Medulla oblongata (tissue), 1 donor: ENCODE measurements around the gene TCF23.
A peak's percentile ranks its signal among the peaks of the same experiment; 100 is the strongest.
"Not testable (repeated sequence)": the region's sequence is repeated elsewhere in the genome, so short reads cannot be mapped to it uniquely, and the experiment has no call there.

ENCODE experiments used
- DNase-seq: peaks from one replicate; pipeline ENCODE4 v3.0.0-alpha.2; 2015; ENCODE audit errors: extremely low spot score

The TCF23 gene

DNA sequence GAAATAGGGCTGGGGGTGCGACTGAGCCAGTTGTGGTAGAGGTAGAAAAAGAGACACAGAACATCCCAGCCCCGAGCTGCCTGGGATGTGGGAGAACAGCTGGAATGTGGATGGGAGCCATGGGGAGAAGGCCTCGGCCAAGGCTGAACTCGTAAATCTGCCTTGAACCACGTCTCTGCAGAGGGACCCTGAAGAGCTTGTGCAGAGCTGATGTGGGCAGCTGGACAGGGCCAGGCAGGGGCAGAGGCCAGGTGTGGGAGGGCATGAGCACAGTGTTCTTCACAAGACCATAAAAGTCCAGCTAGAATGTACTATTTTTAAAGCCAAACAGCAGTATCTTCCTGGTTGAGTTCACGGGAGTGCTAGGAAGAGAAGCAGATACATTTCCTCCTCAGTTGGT, 5.7 kb downstream of the TCF23 start:
- DNase-seq: no peak

DNA sequence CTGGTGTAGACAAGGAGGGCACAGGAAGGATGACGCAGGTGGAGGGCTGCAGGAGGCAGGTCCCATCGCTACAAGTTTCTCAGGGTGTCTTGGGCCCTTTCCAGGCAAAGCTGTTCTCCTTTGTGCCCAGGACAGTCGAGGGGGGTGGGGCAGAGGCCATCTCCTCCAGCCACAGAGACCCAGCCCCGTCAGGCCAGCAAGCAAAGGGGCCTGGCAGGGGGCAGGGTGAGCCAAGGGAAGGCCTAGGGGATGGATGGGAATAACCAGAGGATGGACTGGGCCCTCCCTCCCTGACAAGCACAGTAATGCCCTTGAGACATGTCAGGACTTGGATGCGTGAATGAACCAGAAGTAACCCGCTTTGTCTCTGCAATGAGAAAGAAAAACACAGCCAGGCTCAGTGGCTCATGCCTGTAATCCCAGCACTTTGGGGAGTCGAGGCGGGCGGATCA, 6.3 kb downstream of the TCF23 start:
- no peak for DNase-seq

- no peak for DNase-seq
Observed at GRCh38 chr2:27158468-27158867, 9.7 kb downstream of the TCF23 start.

DNA sequence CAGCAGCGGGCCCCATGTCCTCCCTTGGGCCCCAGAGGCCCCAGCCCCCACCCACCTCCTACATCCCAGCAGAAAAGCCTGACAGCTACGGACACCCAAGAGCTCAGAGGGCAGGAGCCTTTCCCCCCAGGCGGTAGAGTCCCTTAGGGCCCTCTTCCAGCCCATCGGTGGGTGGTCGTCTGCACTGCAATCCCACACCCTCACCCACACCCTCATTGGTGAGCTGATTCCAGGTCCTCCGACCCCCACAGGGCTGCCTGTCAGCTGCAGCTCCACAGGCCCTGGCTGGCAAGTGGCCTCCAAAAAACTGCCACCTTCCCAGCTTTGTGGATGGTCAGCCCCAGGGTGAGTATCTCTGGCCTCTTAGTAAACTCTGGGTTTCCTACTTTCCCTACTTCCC, 10.5 kb downstream of the TCF23 start:
- no peak for DNase-seq

DNA sequence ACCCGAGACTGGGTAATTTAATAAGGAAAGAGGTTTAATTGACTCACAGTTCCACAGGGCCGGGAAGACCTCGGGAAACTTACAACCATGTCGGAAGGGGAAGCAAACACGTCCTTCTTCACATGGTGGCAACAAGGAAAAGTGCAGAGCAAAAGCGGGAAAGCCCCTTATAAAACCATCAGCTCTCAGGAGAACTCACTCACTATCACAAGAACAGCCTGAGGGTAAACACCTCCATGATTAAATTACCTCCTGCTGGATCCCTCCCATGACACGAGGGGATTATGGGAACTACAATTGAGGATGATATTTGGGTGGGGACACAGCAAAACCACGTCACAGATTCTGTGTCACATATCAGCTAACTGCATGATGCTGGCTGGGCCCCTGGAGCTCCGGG, 11.4 kb downstream of the TCF23 start:
- no peak for DNase-seq

DNA sequence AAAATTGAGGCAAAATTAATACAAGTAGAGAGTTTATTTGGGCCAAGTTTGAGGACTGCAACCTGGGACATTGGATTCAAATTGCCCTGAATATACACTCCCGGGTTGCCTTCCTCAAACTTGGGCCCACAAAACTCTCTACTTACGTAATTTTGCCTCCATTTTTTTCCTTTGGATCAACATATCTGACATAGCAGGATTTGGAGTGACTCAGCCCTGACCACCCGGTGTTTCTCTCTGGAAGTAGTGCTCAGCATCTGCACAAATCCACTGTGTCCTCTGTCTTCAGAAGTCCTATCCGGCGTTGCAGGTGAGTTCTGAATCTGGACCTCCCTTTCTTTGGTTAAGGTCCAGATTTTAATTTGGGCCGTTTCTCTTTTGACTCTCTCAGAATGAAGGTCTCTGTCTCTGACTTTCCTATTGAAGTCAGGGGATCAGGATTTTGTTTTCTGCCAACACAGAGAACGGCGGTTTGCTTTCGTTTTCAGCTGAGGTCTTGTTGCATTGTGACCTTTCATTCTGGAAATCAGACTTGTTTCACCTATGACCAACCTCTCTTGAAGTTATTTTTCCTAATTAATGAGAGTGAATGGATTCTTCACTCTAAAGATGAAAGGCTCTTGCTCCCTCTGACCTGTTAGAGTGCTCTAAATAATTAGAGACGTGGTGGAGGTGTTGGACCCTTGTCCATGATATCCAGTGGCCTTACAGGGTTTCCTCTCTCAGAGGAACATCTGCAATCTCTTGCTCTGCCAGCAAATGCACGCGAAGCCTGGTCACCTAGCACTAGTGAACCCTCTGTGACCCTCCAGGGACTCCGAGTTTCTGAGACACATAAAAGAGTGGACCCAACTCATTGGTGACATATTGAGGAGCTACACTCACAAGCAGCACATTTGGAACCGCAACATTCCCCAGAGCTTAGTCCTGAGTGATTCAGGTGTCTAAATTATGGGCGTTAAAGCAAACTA, 13.6 kb downstream of the TCF23 start:
- DNase-seq: no peak

GRCh38 chr2:27164960-27165763, 16.4 kb downstream of the TCF23 start:
- no peak for DNase-seq

DNA sequence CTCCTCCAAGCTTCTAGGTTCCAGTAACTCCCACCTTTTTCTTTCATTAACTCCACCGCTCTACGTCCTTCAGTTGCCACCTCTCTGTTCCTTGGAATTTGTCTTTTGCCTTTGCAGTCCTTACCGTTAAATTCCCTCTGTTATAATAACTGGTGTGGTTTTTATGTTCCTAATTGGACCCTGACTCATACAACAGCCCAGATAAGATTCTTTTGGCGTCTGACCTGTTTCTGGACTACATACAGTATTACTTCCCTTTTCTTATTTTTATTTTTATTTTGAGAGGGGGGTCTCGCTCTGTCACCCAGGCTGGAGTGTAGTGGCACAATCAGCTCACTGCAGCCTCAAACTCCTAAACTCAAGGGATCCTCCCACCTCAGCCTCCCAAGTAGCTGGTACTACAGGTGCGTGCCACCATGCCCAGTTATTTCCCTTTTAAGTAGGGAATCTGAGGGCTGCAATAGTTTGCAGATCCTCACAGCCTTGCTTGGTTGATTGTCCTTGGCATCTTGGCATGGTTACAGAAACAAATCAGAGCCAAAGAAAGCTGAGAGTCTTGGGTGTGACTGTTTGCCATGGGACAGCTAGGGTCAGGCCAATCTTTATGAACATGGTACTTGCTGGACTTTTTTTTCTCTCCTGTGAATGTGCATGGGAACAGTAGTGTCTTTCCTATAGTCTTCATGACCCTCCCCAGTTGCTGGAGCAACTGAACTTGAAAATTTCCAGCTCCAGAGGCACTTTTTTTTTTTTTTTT, 22.0 kb downstream of the TCF23 start:
- no peak for DNase-seq

- DNase-seq: no peak
Observed at GRCh38 chr2:27171351-27171848, 22.6 kb downstream of the TCF23 start.

DNA sequence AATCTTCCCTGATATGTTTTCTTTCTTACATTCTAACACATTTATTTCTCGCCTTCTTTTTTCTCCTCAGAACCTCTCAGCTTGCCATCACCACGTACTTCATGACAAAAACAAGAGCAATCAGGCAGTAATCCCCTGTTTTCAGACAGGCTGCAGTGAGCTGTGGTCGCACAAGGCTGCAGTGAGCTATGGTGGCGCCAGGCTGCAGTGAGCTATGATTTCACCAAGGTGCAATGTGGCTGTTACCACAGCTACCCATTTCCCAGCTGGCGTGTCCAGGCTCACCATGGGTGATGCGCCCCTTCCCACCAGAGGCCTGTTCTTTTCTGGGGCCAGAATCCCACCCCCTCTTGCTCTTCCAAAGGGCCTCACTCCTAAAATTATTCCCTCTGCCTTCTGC, 25.8 kb downstream of the TCF23 start:
- no peak for DNase-seq

DNA sequence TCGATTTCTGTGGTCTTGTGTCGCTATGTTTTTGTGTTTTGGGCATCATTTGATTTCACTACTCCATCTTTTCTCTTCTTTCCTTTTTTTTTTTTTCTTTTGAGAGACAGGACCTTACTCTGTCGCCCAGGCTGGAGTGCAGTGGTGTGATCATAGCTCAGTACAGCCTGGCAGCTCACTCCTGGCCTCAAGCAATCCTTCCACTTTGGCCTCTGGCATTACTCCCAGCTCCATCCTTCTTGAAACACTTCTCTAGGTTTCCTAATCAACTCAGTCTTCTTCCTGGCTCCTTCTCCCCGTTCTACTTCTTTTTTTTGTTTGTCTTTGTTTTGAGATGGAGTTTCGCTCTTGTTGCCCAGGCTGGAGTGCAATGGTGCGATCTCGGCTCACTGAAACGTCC, 26.5 kb downstream of the TCF23 start:
- DNase-seq: peak; percentile 13

DNA sequence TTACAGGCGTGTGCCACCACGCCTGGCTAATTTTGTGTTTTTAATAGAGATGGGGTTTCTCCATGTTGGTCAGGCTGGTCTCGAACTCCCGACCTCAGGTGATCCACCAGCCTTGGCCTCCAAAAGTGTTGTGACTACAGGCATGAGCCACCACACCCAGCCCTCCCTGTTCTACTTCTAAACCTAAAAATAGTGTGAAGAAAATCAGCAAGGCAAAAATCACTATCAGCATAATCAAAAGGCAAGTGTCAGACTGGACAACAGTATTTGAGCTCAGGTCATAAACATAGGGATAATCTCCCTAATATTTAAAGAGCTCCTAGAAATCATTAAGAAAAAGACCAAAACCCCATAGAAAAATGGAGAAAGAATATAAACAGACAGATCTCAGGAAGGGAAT, 27.0 kb downstream of the TCF23 start:
- not testable (repeated sequence) for DNase-seq

GRCh38 chr2:27177441-27178351, 28.9 kb downstream of the TCF23 start:
- no peak for DNase-seq

DNA sequence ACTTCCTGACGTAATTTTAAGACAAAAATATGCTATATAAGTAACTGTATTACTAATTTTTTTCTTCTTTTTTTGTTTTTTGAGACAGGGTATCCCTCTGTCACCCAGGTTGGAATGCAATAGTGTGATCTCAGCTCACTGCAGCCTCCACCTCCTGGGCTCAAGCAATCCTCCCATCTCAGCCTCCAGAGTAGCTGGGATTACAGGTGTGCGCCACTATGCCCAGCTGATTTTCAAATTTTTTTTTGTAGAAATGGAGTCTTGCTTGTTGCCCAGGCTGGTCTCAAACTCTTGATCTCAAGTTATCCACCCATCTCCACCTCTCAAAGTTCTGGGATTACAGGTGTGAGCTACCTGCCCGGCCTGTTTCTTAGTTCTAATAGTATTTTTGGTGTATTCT, 29.7 kb downstream of the TCF23 start:
- DNase-seq: no peak

DNA sequence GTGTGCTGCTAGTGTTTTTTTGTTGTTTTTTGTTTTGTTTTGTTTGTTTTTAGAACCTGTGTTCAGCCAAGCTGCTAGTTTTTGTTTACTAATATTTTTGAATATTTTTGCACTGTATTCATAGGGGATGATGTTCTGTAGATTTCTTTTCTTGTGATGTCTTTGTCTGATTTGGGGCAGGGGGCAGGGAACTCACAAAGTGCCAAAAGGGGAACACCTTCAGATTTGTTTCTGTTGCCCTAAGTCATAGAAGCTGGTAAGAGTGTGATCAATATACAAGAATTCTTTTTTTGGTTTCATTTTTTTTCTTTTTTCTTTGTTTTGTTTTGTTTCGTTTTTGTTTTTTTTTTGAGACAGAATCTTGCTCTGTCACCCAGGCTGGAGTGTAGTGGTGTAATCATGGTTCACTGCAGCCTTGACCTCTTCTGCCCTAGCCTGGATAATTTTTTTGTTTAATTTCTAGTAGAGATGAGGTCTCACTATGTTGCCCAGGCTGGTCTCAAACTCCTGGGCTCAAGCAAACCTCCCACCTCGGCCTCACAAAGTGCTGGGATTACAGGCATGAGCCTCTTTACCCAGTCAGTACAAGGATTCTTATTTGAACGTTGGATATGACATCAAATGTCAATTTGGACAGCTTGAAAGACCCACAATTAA, 30.7 kb downstream of the TCF23 start:
- no peak for DNase-seq

GRCh38 chr2:27182346-27182745, 33.5 kb downstream of the TCF23 start:
- no peak for DNase-seq

DNA sequence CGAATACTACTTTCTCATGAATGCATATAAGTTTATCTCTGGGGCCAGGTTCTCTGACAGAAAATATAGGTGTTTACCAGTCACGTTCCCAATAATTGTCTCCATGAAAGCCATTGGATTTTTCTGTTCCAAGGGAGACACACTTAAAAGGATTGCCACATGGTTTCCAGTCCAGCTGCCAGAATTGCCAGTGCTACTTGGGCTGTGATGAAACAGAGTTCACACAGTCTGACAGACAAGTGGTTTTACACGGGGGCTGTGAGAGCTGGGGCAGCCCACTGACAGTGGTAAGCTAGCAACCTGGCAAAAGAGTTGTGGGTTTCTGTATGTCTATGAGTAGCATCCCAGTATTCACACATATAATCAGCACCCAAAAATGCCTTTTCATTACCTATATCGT, 35.3 kb downstream of the TCF23 start:
- DNase-seq: no peak

DNA sequence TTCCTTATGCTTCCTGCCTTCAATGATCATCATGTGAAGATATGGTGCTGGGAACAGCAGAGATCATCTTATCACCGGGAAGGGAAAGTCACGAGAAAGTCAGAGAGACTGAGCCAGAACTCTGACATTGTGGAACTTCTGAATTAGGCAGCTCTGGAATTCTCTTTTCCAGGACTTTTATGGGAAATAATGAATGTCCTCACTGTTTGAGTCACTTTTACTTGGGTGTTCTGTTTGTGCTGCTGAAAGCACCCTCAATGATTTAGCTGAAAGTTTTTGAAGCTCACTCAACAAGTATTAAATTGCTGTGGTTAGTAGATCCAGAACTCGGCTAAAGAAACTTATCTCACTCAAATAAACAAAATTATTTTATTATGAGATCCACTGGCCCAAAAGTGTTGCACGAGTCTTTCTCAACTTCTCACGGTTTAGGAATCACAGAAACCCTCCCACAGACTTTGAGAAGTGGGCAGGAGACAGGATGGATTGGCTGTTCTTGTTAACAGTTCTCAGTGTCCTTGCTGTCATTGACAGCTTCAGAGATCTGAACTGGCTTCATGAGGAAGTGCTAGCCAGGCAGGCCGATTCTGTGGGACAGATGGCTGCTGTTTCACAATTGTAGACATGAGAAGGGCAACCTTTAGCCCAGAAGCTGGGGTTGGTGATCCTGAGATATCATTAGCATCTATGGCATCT, 36.7 kb downstream of the TCF23 start:
- peak; percentile 35 for DNase-seq

DNA sequence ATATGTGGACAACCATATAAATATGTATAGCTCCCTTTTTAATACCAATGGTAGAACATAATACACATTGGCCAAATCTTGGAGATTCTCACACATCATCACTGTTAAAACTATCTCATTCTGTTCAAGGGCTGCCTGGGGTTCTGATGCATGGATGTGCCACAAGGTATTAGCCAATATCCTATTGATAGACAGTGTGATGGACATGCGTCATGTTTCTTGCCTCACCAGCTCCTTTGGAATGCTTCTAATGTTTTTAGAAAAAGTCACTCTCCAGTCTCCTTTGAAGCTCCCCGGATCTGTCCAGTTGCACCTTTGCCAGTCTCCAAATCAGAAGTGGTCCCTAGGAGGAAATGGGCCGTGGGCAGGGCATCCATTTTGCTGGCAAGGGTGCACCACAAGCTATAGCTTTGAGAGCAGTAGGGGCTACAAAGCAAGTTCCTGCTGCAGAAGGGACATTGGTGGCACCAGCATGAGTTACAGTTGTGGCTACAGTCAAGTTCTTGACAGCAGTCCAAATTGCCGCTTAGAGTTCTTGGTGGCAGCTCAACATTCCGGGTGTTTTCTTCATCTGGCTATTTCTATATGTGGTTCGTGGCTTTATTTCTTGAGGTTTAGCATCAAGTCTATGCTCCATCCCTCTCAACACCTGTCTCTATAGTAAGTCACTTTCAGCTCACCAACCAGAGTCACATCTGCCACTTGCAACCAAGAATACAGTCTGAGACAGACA, 38.0 kb downstream of the TCF23 start:
- no peak for DNase-seq
